K562 (cell line): ENCODE measurements around the gene MEIS2.

Experiments
- ATF4 ChIP-seq: fragments of 450-650 bp; formaldehyde crosslinking; IDR thresholded peaks from 2 replicates; pipeline ENCODE4 v1.4.0; 2022; ENCODE audit warnings: mild to moderate bottlenecking, moderate library complexity
- BCLAF1 ChIP-seq, 2 experiments: fragments of 450-650 bp in 1 of 2; IDR thresholded peaks; 2 replicates each; pipeline ENCODE4 v1.6.1; 2011 to 2017; ENCODE audit warnings: low read depth in 2 of 2, antibody characterized with exemption in 1 of 2, borderline replicate concordance in 1 of 2, low read length in 1 of 2, mild to moderate bottlenecking in 1 of 2, mixed read lengths in 1 of 2; ENCODE audit not compliant: control insufficient read depth in 1 of 2
- CTCF ChIP-seq, 3 experiments: IDR thresholded peaks in 2 of 3; conservative IDR thresholded peaks in 1 of 3; 2 replicates each; pipeline ENCODE4 v1.5.1; 2011 to 2012; ENCODE audit warnings: low read length in 3 of 3, mild to moderate bottlenecking in 3 of 3, control low read depth in 2 of 3, improper control_type of control experiment in 1 of 3, inconsistent platforms in 1 of 3, low read depth in 1 of 3, mixed read lengths in 1 of 3, moderate library complexity in 1 of 3; ENCODE audit not compliant: insufficient read depth in 2 of 3
- ELF1 ChIP-seq: fragments of 200-800 bp; sonication (Bioruptor generic); IDR thresholded peaks from 2 replicates; pipeline ENCODE4 v1.6.1; 2016; ENCODE audit warnings: missing genetic modification characterization, missing compliant biosample characterization
- GABPA ChIP-seq: fragments of 200-800 bp; sonication (Bioruptor generic); conservative IDR thresholded peaks from 2 replicates; pipeline ENCODE4 v1.6.1; 2016; ENCODE audit warnings: low read depth, missing genetic modification characterization, missing compliant biosample characterization
- GATA2 ChIP-seq: sonication (generic); formaldehyde crosslinking; IDR thresholded peaks from 2 replicates; pipeline ENCODE4 v1.4.0; 2020; ENCODE audit warnings: mild to moderate bottlenecking, missing genetic modification reagents
- MAX ChIP-seq: sonication (generic); formaldehyde crosslinking; IDR thresholded peaks from 2 replicates; pipeline ENCODE4 v1.9.0; 2022; ENCODE audit warnings: mild to moderate bottlenecking, missing genetic modification reagents
- NFE2L1 ChIP-seq: fragments of 450-650 bp; IDR thresholded peaks from 2 replicates; pipeline ENCODE4 v1.6.1; 2016; ENCODE audit warnings: missing genetic modification characterization, low read depth, mild to moderate bottlenecking, missing compliant biosample characterization, moderate library complexity, borderline replicate concordance
- NFIC ChIP-seq: fragments of 450-650 bp; IDR thresholded peaks from 2 replicates; pipeline ENCODE4 v1.6.1; 2017; ENCODE audit warnings: mild to moderate bottlenecking, inconsistent platforms
- NFRKB ChIP-seq: fragments of 450-650 bp; IDR thresholded peaks from 2 replicates; pipeline ENCODE4 v1.6.1; 2016; ENCODE audit warnings: low read depth
- POLR2AphosphoS5 ChIP-seq: IDR thresholded peaks from 2 replicates; pipeline ENCODE4 v1.6.1; 2011; ENCODE audit warnings: mild to moderate bottlenecking, low read depth, low read length, moderate library complexity; ENCODE audit not compliant: control insufficient read depth, insufficient read depth
- PREB ChIP-seq: sonication (generic); formaldehyde crosslinking; IDR thresholded peaks from 2 replicates; pipeline ENCODE4 v1.8.1; 2023; ENCODE audit warnings: mild to moderate bottlenecking, missing genetic modification reagents
- TCF3 ChIP-seq: sonication (generic); formaldehyde crosslinking; IDR thresholded peaks from 2 replicates; pipeline ENCODE4 v1.4.0; 2020; ENCODE audit warnings: mild to moderate bottlenecking, missing genetic modification reagents
- ZNF24 ChIP-seq: fragments of 450-650 bp; IDR thresholded peaks from 2 replicates; pipeline ENCODE4 v1.6.1; 2016

GRCh38 chr15:36965570-36966342 lies 134.6 kb downstream of the MEIS2 start:
- TF ChIP-seq BCLAF1 (IDR thresholded peaks at IDR 0.05; ENCODE audit: borderline replicate concordance in 1 of 2, control insufficient read depth in 1 of 2, low read depth in 2 of 2, low read length in 1 of 2) = no peak
- no peak for TF ChIP-seq NFIC
- no peak for TF ChIP-seq CTCF (IDR thresholded peaks at IDR 0.05 in 2 of 3, conservative IDR thresholded peaks at IDR 0.05 in 1 of 3; ENCODE audit: insufficient read depth in 2 of 3, low read depth in 1 of 3, low read length in 3 of 3)
- TF ChIP-seq TCF3 = no peak
- TF ChIP-seq MAX (CRISPR knock-in tag) = no peak
- TF ChIP-seq NFE2L1 (tag) = no peak
- TF ChIP-seq ELF1 = no peak
- no peak for TF ChIP-seq ATF4 (CRISPR knock-in tag)
- no peak for TF ChIP-seq GATA2 (CRISPR knock-in tag)
- no peak for TF ChIP-seq NFRKB
- TF ChIP-seq PREB (CRISPR knock-in tag) = no peak
- no peak for TF ChIP-seq POLR2AphosphoS5
- no peak for TF ChIP-seq ZNF24
- no peak for TF ChIP-seq GABPA (tag)
